Chondrocyte (in vitro differentiated cells): ENCODE data around the gene STOML3. TPM values are rescaled to one million over a fixed set of nuclear protein-coding genes. Genes with fewer than 3 reads are reported as not detected.

ENCODE experiments used
- DNase-seq: peaks from one replicate; pipeline ENCODE4 v3.0.0; 2021; ENCODE audit warnings: mixed read lengths, low spot score
- H3K27ac Mint-ChIP-seq: one replicate; pipeline ENCODE4 v1.8.0; 2021; ENCODE audit warnings: mild to moderate bottlenecking, moderate library complexity, mixed read lengths; ENCODE audit not compliant: unreplicated experiment
- H3K27me3 Mint-ChIP-seq: 2 replicates; pipeline ENCODE4 v1.8.0; 2021; ENCODE audit warnings: low read depth, mixed read lengths
- H3K36me3 Mint-ChIP-seq: 2 replicates; pipeline ENCODE4 v1.8.0; 2021; ENCODE audit warnings: low read depth, mixed read lengths
- H3K4me1 Mint-ChIP-seq: 2 replicates; pipeline ENCODE4 v1.8.0; 2021; ENCODE audit warnings: low read depth, mild to moderate bottlenecking, mixed read lengths
- H3K4me3 Mint-ChIP-seq: one replicate; pipeline ENCODE4 v1.8.0; 2021; ENCODE audit warnings: mild to moderate bottlenecking, moderate library complexity, mixed read lengths; ENCODE audit not compliant: unreplicated experiment
- H3K9me3 Mint-ChIP-seq: 2 replicates; pipeline ENCODE4 v1.8.0; 2021; ENCODE audit warnings: low read depth, mixed read lengths
- total RNA-seq: library from RNA; stranded (reverse); gene quantifications from 3 replicates; pipeline ENCODE4 v1.2.1, GENCODE V29; 2021
- TF ChIP-seq, protein P1 (sequence below): fragments of 200-600 bp; sonication (generic); IDR thresholded peaks from 2 replicates; pipeline ENCODE4 v1.5.0; 2021; ENCODE audit warnings: antibody characterized with exemption, mild to moderate bottlenecking, moderate library complexity

STOML3 gene
- total RNA-seq, 1 donor from 2014 or later, result not detected

DNA sequence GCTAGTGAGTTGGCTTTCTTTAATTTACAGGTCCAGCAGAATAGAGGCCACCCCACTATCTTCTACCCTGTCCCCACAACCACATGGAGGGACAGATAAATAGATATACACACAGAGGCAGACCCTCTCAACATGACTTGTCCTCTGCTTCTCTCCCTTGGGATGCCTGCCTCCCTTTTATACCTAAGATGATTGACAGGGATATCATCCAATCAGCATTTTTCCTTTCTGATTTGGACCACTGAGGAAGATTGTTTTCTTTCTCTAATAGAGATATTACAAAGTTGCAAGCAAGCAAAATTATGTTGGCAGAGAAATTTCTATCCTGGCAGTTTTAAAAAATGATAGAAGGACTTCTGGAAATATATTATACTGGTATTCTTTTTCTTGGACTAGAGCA, 35.8 kb downstream of the STOML3 start:
- Mint-ChIP-seq H3K4me1 (no peaks in the 10 kb centered on the region), H3K9me3 (peaks cover 5% of the 10 kb centered on the region), H3K27ac (no peak overlapping the region), H3K27me3 (peaks cover 3% of the 10 kb centered on the region), H3K4me3 (no peak overlapping the region), H3K36me3 (no peaks in the 10 kb centered on the region)
- no peak for DNase-seq
- TF ChIP-seq, protein P1, sequence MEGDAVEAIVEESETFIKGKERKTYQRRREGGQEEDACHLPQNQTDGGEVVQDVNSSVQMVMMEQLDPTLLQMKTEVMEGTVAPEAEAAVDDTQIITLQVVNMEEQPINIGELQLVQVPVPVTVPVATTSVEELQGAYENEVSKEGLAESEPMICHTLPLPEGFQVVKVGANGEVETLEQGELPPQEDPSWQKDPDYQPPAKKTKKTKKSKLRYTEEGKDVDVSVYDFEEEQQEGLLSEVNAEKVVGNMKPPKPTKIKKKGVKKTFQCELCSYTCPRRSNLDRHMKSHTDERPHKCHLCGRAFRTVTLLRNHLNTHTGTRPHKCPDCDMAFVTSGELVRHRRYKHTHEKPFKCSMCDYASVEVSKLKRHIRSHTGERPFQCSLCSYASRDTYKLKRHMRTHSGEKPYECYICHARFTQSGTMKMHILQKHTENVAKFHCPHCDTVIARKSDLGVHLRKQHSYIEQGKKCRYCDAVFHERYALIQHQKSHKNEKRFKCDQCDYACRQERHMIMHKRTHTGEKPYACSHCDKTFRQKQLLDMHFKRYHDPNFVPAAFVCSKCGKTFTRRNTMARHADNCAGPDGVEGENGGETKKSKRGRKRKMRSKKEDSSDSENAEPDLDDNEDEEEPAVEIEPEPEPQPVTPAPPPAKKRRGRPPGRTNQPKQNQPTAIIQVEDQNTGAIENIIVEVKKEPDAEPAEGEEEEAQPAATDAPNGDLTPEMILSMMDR, result no peak

DNA sequence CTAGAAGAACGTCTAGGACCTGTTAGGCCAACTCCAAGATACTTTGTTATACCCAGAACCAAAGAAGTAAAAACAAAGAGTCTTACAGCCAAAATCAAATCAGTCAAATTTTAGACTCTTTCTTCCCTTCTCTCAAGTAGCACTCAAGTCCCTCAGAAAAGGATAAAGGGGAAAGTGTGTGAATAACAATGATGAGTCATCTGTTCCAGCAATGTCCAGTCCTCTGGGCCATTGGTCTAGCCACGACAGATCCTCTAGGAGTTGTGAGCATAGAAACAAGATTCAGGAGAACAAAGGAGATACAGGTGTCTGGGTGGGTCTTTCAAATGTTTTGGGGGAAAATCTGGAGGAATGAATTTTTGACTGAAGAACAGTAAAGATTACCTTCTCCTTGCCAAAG, 36.3 kb downstream of the STOML3 start:
- no peak for DNase-seq
- TF ChIP-seq, protein P1, result no peak
- H3K4me3 Mint-ChIP-seq, result no peak overlapping the region
- H3K4me1 Mint-ChIP-seq, result no peaks in the 10 kb centered on the region
- no peak overlapping the region for H3K27ac Mint-ChIP-seq
- peaks cover 9% of the 10 kb centered on the region for H3K9me3 Mint-ChIP-seq
- peaks cover 3% of the 10 kb centered on the region for H3K27me3 Mint-ChIP-seq
- no peaks in the 10 kb centered on the region for H3K36me3 Mint-ChIP-seq

DNA sequence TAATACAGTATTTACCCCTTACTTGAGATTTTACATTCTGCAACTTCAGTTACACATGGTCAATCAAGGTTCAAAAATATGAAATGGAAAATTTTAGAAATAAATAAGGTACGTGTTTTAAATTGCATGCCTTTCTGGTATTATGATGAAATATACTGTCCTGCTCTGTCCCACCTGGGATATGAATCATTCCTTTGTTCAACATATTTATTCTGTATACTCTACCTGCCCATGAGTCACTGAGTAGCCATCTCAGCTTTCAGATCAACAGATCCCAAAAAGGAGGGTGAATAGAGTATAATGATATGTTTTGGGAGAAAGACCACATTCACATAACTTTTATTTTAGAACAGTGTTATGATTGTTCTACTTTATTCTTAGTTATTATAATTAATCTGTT, 37.8 kb downstream of the STOML3 start:
- H3K4me3 Mint-ChIP-seq, result no peak overlapping the region
- DNase-seq, result no peak
- H3K27me3 Mint-ChIP-seq, result peaks cover 3% of the 10 kb centered on the region
- TF ChIP-seq, protein P1, result no peak
- H3K27ac Mint-ChIP-seq, result no peak overlapping the region
- no peaks in the 10 kb centered on the region for H3K36me3 Mint-ChIP-seq
- no peaks in the 10 kb centered on the region for H3K4me1 Mint-ChIP-seq
- peaks cover 9% of the 10 kb centered on the region for H3K9me3 Mint-ChIP-seq

DNA sequence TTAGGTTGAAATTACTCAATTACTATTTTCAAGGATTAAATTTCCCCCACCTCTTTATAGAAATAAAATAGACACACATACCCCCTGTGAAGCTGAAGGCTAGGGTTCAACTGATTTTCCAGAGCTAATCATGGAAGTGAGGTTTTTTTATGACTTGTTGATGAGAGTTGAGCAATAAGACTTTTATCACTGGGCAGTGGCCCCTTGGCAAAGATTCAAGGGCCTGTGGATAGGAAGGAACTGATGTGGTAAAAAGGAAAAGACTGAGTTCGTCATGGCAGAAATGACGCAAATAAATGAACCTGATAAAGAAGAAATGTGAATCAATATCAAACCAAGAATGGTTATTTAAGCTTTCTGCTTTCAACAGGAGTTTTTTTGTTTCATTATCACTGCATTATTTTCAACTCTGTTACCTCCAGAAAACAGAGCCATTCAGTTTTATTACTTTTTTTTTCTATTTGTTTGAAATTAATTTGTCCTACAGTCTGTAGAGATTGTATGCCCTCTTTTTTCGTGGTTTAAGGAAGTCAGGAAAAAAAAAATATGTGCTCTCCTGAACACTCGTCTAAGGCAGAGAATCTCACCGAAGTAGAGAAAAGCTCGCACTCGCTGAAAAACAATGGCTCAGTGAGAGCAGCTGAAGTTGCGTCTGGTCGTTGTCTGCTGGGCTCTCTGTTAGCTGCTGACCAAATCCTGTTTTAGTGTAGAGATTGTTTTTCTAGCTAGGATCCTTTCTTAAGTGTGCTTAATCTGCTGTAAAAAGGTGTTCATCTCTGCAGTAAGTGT, 38.9 kb downstream of the STOML3 start:
- no peak for DNase-seq
- H3K36me3 Mint-ChIP-seq, result no peaks in the 10 kb centered on the region
- no peaks in the 10 kb centered on the region for H3K4me1 Mint-ChIP-seq
- H3K27me3 Mint-ChIP-seq, result peaks cover 3% of the 10 kb centered on the region
- peaks cover 9% of the 10 kb centered on the region for H3K9me3 Mint-ChIP-seq
- TF ChIP-seq, protein P1, result no peak
- no peak overlapping the region for H3K4me3 Mint-ChIP-seq
- H3K27ac Mint-ChIP-seq, result no peak overlapping the region

DNA sequence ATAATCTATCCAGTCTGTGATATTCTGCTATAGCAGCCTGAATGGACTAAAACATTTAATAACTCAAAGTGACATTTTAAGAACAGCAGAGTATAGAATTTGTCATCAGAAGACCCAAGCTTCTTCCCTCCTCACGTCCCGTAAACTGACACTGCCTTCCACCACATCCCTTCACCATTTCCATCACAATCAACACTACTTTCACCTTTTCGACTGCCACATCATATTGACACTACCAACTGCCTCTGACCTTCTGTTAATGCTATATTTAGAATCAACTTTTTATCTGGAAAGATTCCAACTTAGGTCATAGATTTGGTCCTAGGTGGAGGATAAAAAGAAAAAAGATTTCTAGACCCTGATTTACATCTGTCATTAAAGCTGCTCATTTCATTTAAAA, 39.6 kb downstream of the STOML3 start:
- no peaks in the 10 kb centered on the region for H3K4me1 Mint-ChIP-seq
- H3K27me3 Mint-ChIP-seq, result peaks cover 5% of the 10 kb centered on the region
- TF ChIP-seq, protein P1, result no peak
- H3K4me3 Mint-ChIP-seq, result no peak overlapping the region
- H3K36me3 Mint-ChIP-seq, result no peaks in the 10 kb centered on the region
- H3K9me3 Mint-ChIP-seq, result peaks cover 9% of the 10 kb centered on the region
- DNase-seq, result no peak
- no peak overlapping the region for H3K27ac Mint-ChIP-seq
